ENCODE results near the gene VAT1L.

DNA sequence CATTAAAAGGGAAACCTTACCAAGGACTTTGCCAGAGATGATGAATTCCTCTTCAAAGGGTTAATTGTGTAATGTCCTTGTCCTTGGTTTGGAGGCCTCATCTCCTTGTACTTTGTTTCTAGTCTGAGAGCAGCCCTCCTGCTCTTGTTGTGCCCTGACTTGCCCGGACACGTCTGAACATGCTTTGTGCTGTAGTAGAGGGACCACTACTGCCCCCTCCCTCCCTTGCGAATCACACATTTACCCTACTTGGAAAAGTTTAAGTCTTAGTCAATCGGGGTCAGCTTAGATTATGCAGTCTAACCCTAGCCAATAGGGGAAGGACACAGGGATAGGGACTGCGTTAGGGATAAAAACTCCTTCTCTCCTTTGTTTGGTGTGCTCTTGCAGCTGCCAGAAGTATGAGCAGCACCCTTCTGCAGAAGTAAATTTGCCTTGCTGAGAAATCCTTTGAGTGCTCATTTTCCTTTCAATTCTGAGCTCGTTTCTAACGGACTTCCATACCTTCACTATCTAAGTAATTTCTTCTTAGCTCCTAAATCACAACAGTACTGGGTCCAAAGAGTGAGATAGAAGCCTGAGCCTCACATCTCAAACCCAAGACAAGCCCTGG is 207.6 kb downstream of the VAT1L start:
- TF ChIP-seq, protein P1, sequence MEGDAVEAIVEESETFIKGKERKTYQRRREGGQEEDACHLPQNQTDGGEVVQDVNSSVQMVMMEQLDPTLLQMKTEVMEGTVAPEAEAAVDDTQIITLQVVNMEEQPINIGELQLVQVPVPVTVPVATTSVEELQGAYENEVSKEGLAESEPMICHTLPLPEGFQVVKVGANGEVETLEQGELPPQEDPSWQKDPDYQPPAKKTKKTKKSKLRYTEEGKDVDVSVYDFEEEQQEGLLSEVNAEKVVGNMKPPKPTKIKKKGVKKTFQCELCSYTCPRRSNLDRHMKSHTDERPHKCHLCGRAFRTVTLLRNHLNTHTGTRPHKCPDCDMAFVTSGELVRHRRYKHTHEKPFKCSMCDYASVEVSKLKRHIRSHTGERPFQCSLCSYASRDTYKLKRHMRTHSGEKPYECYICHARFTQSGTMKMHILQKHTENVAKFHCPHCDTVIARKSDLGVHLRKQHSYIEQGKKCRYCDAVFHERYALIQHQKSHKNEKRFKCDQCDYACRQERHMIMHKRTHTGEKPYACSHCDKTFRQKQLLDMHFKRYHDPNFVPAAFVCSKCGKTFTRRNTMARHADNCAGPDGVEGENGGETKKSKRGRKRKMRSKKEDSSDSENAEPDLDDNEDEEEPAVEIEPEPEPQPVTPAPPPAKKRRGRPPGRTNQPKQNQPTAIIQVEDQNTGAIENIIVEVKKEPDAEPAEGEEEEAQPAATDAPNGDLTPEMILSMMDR (IDR thresholded peaks at IDR 0.05; ENCODE audit: low read depth, low read length, missing input control): no peak
- TF ChIP-seq YY1 (IDR thresholded peaks at IDR 0.05) (no peak), TAF1 (conservative IDR thresholded peaks at IDR 0.05) (no peak), JUND (IDR thresholded peaks at IDR 0.05) (no peak), SP1 (IDR thresholded peaks at IDR 0.05) (no peak), RXRA (IDR thresholded peaks at IDR 0.05) (no peak)
- TF ChIP-seq, protein P2, sequence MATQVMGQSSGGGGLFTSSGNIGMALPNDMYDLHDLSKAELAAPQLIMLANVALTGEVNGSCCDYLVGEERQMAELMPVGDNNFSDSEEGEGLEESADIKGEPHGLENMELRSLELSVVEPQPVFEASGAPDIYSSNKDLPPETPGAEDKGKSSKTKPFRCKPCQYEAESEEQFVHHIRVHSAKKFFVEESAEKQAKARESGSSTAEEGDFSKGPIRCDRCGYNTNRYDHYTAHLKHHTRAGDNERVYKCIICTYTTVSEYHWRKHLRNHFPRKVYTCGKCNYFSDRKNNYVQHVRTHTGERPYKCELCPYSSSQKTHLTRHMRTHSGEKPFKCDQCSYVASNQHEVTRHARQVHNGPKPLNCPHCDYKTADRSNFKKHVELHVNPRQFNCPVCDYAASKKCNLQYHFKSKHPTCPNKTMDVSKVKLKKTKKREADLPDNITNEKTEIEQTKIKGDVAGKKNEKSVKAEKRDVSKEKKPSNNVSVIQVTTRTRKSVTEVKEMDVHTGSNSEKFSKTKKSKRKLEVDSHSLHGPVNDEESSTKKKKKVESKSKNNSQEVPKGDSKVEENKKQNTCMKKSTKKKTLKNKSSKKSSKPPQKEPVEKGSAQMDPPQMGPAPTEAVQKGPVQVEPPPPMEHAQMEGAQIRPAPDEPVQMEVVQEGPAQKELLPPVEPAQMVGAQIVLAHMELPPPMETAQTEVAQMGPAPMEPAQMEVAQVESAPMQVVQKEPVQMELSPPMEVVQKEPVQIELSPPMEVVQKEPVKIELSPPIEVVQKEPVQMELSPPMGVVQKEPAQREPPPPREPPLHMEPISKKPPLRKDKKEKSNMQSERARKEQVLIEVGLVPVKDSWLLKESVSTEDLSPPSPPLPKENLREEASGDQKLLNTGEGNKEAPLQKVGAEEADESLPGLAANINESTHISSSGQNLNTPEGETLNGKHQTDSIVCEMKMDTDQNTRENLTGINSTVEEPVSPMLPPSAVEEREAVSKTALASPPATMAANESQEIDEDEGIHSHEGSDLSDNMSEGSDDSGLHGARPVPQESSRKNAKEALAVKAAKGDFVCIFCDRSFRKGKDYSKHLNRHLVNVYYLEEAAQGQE (IDR thresholded peaks at IDR 0.05): no peak
- TF ChIP-seq, protein P3, sequence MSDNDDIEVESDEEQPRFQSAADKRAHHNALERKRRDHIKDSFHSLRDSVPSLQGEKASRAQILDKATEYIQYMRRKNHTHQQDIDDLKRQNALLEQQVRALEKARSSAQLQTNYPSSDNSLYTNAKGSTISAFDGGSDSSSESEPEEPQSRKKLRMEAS (IDR thresholded peaks at IDR 0.05): no peak
- TF ChIP-seq, protein P4, sequence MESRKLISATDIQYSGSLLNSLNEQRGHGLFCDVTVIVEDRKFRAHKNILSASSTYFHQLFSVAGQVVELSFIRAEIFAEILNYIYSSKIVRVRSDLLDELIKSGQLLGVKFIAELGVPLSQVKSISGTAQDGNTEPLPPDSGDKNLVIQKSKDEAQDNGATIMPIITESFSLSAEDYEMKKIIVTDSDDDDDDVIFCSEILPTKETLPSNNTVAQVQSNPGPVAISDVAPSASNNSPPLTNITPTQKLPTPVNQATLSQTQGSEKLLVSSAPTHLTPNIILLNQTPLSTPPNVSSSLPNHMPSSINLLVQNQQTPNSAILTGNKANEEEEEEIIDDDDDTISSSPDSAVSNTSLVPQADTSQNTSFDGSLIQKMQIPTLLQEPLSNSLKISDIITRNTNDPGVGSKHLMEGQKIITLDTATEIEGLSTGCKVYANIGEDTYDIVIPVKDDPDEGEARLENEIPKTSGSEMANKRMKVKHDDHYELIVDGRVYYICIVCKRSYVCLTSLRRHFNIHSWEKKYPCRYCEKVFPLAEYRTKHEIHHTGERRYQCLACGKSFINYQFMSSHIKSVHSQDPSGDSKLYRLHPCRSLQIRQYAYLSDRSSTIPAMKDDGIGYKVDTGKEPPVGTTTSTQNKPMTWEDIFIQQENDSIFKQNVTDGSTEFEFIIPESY (IDR thresholded peaks at IDR 0.05): no peak
